GM23338 (cell line): Measurements from ENCODE around the gene FBLIM1. TPM values are rescaled to one million over a fixed set of nuclear protein-coding genes. Genes with fewer than 3 reads are reported as not detected.
A peak's percentile ranks its signal among the peaks of the same experiment; 100 is the strongest.

Source experiments
- ATAC-seq: fragments of 200-7000 bp; cut with Tn5 transposase; 3 replicates; pipeline ENCODE4 v1.9.1; 2020
- DNase-seq: peaks from one replicate; pipeline ENCODE4 v3.0.0-alpha.2; 2015; ENCODE audit warnings: low spot score
- H2AFZ ChIP-seq: fragments of 200-600 bp; sonication (generic); 2 replicates; pipeline ENCODE4 v1.8.0; 2016; ENCODE audit warnings: antibody characterized with exemption, mild to moderate bottlenecking, moderate library complexity
- H3F3A ChIP-seq: fragments of 200-600 bp; sonication (generic); replicated peaks from 2 replicates; pipeline ENCODE4 v1.8.0; 2017; ENCODE audit warnings: antibody characterized with exemption, mixed run types, low read depth
- H3K27ac ChIP-seq: fragments of 200-600 bp; sonication (generic); 2 replicates; pipeline ENCODE4 v1.6.1; 2016; ENCODE audit warnings: low read depth
- H3K27me3 ChIP-seq: fragments of 200-600 bp; sonication (generic); 2 replicates; pipeline ENCODE4 v1.8.0; 2016; ENCODE audit warnings: mild to moderate bottlenecking, mixed run types, moderate library complexity; ENCODE audit not compliant: insufficient read depth
- H3K36me3 ChIP-seq: fragments of 200-600 bp; sonication (generic); 2 replicates; pipeline ENCODE4 v1.8.0; 2016; ENCODE audit warnings: mild to moderate bottlenecking; ENCODE audit not compliant: insufficient read depth
- H3K4me1 ChIP-seq: fragments of 200-600 bp; sonication (generic); 2 replicates; pipeline ENCODE4 v1.8.0; 2016; ENCODE audit warnings: mild to moderate bottlenecking, moderate library complexity; ENCODE audit not compliant: insufficient read depth
- H3K4me2 ChIP-seq: fragments of 200-600 bp; sonication (generic); 2 replicates; pipeline ENCODE4 v1.7.1; 2017; ENCODE audit warnings: mixed run types
- H3K4me3 ChIP-seq: fragments of 200-600 bp; sonication (generic); 2 replicates; pipeline ENCODE4 v1.6.1; 2016; ENCODE audit warnings: mixed run types
- H3K79me2 ChIP-seq: fragments of 200-600 bp; sonication (generic); replicated peaks from 2 replicates; pipeline ENCODE4 v1.8.0; 2017; ENCODE audit warnings: mild to moderate bottlenecking; ENCODE audit not compliant: insufficient read depth
- H3K9me2 ChIP-seq: fragments of 200-600 bp; sonication (generic); 2 replicates; pipeline ENCODE4 v1.8.0; 2017; ENCODE audit not compliant: insufficient read depth
- H4K20me1 ChIP-seq: fragments of 200-600 bp; sonication (generic); replicated peaks from 2 replicates; pipeline ENCODE4 v1.8.0; 2017; ENCODE audit warnings: mild to moderate bottlenecking; ENCODE audit not compliant: insufficient read depth
- H3K27ac Mint-ChIP-seq: 2 replicates; pipeline ENCODE4 v1.8.0; 2020; ENCODE audit warnings: inconsistent platforms, mild to moderate bottlenecking, moderate library complexity, mixed read lengths
- H3K27me3 Mint-ChIP-seq: 3 replicates; pipeline ENCODE4 v1.8.0; 2022; ENCODE audit warnings: low read depth, mild to moderate bottlenecking, moderate library complexity, mixed read lengths, inconsistent platforms; ENCODE audit not compliant: insufficient read depth, poor library complexity
- H3K36me3 Mint-ChIP-seq: 3 replicates; pipeline ENCODE4 v1.8.0; 2021; ENCODE audit warnings: low read depth, mild to moderate bottlenecking, inconsistent platforms, moderate library complexity, mixed read lengths
- H3K4me1 Mint-ChIP-seq: 3 replicates; pipeline ENCODE4 v1.8.0; 2020; ENCODE audit warnings: mild to moderate bottlenecking, inconsistent platforms, mixed read lengths
- H3K4me3 Mint-ChIP-seq: 3 replicates; pipeline ENCODE4 v1.8.0; 2021; ENCODE audit warnings: moderate library complexity, mild to moderate bottlenecking, inconsistent platforms, mixed read lengths
- H3K9me3 Mint-ChIP-seq: 3 replicates; pipeline ENCODE4 v1.8.0; 2020; ENCODE audit warnings: moderate library complexity, mild to moderate bottlenecking, inconsistent platforms, mixed read lengths
- CTCF ChIP-seq, 2 experiments: fragments of 200-600 bp in 1 of 2; sonication (generic) in 1 of 2; conservative IDR thresholded peaks; 2 replicates each; pipeline versions ENCODE4 v1.5.1 to v1.6.1; 2016 to 2017; ENCODE audit warnings: antibody characterized with exemption in 2 of 2, low read depth in 2 of 2, mild to moderate bottlenecking in 2 of 2, moderate library complexity in 1 of 2
- STAT1 ChIP-seq: IDR thresholded peaks from one replicate; pipeline ENCODE4 v1.6.1; 2016; ENCODE audit warnings: antibody characterized with exemption; ENCODE audit not compliant: unreplicated experiment
- ZNF462 ChIP-seq: fragments of 250-450 bp; sonication (Bioruptor Pico); IDR thresholded peaks from 2 replicates; pipeline ENCODE4 v1.5.0; 2020; ENCODE audit warnings: mild to moderate bottlenecking, moderate library complexity
- polyA plus RNA-seq: library from polyadenylated mRNA; unstranded; fragments of >200 nt; fragmentation: Nextera tagmentation; extraction: Ambion mirVana; gene quantifications from 2 replicates; pipeline ENCODE4 v1.2.1, GENCODE V29; 2016
- total RNA-seq: library from RNA; depleted of rRNA; stranded (reverse); fragments of >200 nt; shearing (Covaris generic); gene quantifications from 2 replicates; pipeline ENCODE4 v1.2.3, GENCODE V29; 2014

Gene FBLIM1
- total and polyA plus RNA-seq, 2 experiments from 2014 or later, result 41.7 to 81.7 TPM

- peaks cover 26% of the 10 kb centered on the region for H3K4me1 ChIP-seq
- no peaks in the 10 kb centered on the region for H3K36me3 ChIP-seq
- H3K27me3 ChIP-seq, result no peaks in the 10 kb centered on the region
- Mint-ChIP-seq H3K27ac (no peak overlapping the region), H3K27me3 (peaks cover 23% of the 10 kb centered on the region), H3K4me3 (no peak overlapping the region), H3K4me1 (peaks cover 31% of the 10 kb centered on the region), H3K36me3 (no peaks in the 10 kb centered on the region), H3K9me3 (no peaks in the 10 kb centered on the region)
- H3K4me2 ChIP-seq, result no peak overlapping the region
- no peak for TF ChIP-seq CTCF (conservative IDR thresholded peaks at IDR 0.05; ENCODE audit: low read depth in 2 of 2)
- no peaks in the 10 kb centered on the region for H3K79me2 ChIP-seq
- no peaks in the 10 kb centered on the region for H4K20me1 ChIP-seq
- H2AFZ ChIP-seq, result no peak overlapping the region
- H3K4me3 ChIP-seq, result no peak overlapping the region
- DNase-seq (no peak), ATAC-seq (no peak)
- H3F3A ChIP-seq, result peaks cover 30% of the 10 kb centered on the region
- no peak overlapping the region for H3K27ac ChIP-seq
- no peaks in the 10 kb centered on the region for H3K9me2 ChIP-seq
These were observed 4.8 kb upstream of the FBLIM1 start for GRCh38 chr1:15753776-15754175.

GRCh38 chr1:15755021-15755645 lies 3.5 kb upstream of the FBLIM1 start:
- no peak overlapping the region; the same call in 2 of the 3 replicates for H3K4me3 Mint-ChIP-seq
- no peak for TF ChIP-seq ZNF462 (CRISPR knock-in tag)
- TF ChIP-seq STAT1, result no peak

More at GRCh38 chr1:15755021-15755645, 3.5 kb upstream of the FBLIM1 start:
- Histone ChIP-seq H3K4me1 (peaks cover 30% of the 10 kb centered on the region), H3F3A (peaks cover 30% of the 10 kb centered on the region), H3K27me3 (no peaks in the 10 kb centered on the region), H4K20me1 (no peaks in the 10 kb centered on the region), H3K36me3 (no peaks in the 10 kb centered on the region), H3K9me2 (no peaks in the 10 kb centered on the region), H3K79me2 (peaks cover 12% of the 10 kb centered on the region), H2AFZ (no peak overlapping the region), H3K27ac (no peak overlapping the region), H3K4me2 (peak overlapping the region; percentile 57; the same call in 1 of the 2 replicates), H3K4me3 (no peak overlapping the region)
- DNase-seq, result no peak
- H3K9me3 Mint-ChIP-seq, result no peaks in the 10 kb centered on the region
- H3K27me3 Mint-ChIP-seq, result peaks cover 28% of the 10 kb centered on the region
- H3K4me1 Mint-ChIP-seq, result peaks cover 31% of the 10 kb centered on the region
- no peak for ATAC-seq
- H3K36me3 Mint-ChIP-seq, result peaks cover 3% of the 10 kb centered on the region; the same call in 2 of the 3 replicates
- H3K27ac Mint-ChIP-seq, result no peak overlapping the region
